ENCODE measurements around the gene TUBGCP6. TPM values are rescaled to one million over a fixed set of nuclear protein-coding genes. Genes with fewer than 3 reads are reported as not detected.

The TUBGCP6 gene
- total RNA-seq, 4 donors from 2014 or later, result 19.1 to 52.2 (median 40.7) TPM

DNA sequence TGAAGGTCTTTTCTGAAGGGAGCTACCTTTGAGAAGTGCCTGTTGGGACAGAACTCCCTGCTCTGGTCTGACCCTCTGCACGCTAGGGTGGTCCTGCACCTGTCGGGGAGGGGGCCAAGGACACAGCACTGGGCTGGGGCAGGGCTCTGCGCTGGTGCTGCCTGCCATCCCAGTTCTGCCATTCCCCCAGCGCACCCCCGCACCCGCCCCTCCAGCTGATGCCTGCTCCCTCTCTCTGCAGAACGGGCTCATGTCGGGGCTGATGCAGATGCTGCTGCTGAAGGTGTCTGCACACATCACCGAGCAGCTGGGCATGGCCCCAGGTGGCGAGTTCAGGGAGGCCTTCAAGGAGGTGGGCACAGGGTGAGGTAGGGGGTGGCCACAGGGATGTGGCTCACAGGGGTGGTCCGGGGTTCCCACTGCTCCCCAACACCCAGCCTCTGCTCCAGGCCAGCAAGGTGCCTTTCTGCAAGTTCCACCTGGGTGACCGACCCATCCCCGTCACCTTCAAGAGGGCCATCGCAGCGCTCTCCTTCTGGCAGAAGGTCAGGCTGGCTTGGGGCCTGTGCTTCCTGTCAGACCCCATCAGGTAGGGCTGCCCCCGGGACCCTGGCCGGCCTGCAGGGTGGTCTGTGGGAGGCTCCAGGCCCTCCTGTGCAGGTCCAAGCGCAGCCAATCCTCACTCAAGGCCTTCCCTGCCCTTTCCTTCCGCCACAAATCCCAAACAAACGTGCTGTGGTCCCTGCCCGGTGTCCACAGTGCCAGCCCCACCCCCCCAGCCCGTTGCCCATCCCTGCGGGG lies 47.6 kb downstream of the TUBGCP6 start:
- DNase-seq, result no peak
- Histone ChIP-seq H3K4me1 (no peaks in the 10 kb centered on the region), H3K27ac (no peak overlapping the region), H3K36me3 (no peaks in the 10 kb centered on the region), H3K27me3 (no peaks in the 10 kb centered on the region), H3K9me3 (no peaks in the 10 kb centered on the region), H3K4me3 (no peak overlapping the region)
- intact Hi-C loops (cut with DNase I; ENCODE audit: low total_unique reads), result no loop called here
- no peak for TF ChIP-seq POLR2A (IDR thresholded peaks at IDR 0.05)
- TF ChIP-seq, protein P1, sequence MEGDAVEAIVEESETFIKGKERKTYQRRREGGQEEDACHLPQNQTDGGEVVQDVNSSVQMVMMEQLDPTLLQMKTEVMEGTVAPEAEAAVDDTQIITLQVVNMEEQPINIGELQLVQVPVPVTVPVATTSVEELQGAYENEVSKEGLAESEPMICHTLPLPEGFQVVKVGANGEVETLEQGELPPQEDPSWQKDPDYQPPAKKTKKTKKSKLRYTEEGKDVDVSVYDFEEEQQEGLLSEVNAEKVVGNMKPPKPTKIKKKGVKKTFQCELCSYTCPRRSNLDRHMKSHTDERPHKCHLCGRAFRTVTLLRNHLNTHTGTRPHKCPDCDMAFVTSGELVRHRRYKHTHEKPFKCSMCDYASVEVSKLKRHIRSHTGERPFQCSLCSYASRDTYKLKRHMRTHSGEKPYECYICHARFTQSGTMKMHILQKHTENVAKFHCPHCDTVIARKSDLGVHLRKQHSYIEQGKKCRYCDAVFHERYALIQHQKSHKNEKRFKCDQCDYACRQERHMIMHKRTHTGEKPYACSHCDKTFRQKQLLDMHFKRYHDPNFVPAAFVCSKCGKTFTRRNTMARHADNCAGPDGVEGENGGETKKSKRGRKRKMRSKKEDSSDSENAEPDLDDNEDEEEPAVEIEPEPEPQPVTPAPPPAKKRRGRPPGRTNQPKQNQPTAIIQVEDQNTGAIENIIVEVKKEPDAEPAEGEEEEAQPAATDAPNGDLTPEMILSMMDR (IDR thresholded peaks at IDR 0.05), result no peak

DNA sequence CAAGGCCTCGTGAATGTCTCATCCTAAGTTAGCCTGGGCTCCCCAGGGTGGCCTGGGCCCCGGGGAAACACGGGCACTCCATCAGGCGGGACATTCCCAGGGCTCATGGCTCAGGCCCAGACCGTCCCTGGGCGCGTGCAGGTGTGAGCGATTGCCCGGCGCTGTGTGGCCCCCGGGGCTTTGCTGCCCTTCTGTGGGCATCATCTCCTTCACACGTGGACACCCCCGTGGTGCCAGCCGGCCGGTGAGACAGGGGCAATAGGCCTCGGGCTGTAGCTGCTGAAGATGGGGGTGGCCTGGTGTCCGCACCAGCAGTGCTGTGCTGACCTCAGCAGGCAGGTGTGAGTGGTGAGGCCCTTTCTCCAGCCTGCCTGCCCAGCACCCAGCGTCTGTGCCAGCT lies 48.6 kb downstream of the TUBGCP6 start:
- DNase-seq, result no peak
- Histone ChIP-seq H3K9me3 (no peaks in the 10 kb centered on the region), H3K36me3 (no peaks in the 10 kb centered on the region), H3K27ac (no peak overlapping the region), H3K27me3 (no peaks in the 10 kb centered on the region), H3K4me3 (no peak overlapping the region), H3K4me1 (peaks cover 0 to 1% of the 10 kb centered on the region in 2 donors)
- intact Hi-C loops (cut with DNase I; ENCODE audit: low total_unique reads), result no loop called here
- no peak for TF ChIP-seq POLR2A (IDR thresholded peaks at IDR 0.05)
- TF ChIP-seq, protein P1 (IDR thresholded peaks at IDR 0.05), result no peak

DNA sequence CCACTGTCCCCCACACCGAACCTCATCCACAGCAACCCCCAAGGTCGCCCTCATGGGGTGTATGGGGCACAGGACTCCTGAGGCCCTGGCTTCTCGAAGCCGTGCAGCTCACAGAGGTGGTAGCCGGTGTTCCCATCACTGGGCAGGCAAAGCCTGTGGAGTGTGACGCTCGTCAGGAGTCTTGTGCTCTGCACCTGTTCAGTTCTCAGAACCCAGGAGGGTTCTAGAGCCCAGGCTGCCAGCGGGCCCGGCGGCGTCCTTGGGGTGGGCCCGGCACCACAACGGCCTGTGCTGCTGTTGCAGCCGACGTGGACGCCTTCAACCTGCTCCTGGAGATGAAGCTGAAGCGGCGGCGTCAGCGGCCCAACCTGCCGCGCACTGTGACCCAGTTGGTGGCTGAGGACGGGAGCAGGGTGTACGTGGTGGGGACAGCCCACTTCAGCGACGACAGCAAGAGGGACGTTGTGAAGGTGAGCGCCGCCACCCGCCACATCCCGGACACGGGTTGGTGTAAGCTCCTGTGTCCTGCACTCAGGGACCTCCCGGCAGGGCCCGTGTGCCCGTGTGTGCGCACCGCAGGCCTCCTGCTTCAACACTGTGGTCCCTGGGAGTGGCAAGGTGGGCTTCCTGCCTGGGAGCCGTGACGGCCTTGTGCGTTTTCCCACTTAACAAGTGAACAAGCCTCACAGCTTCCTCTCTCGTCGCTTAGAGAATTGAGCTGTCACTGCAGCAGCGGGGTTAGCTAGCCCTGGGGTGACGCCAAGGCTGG lies 50.6 kb downstream of the TUBGCP6 start:
- no peak for TF ChIP-seq POLR2A (IDR thresholded peaks at IDR 0.05)
- TF ChIP-seq, protein P1 (IDR thresholded peaks at IDR 0.05), result no peak
- Histone ChIP-seq H3K4me3 (no peak overlapping the region), H3K27ac (no peak overlapping the region), H3K36me3 (no peaks in the 10 kb centered on the region), H3K4me1 (peaks cover 0 to 18% of the 10 kb centered on the region in 2 donors), H3K27me3 (no peaks in the 10 kb centered on the region), H3K9me3 (no peaks in the 10 kb centered on the region)
- DNase-seq, result no peak
- intact Hi-C loops (cut with DNase I; ENCODE audit: low total_unique reads), result no loop called here

DNA sequence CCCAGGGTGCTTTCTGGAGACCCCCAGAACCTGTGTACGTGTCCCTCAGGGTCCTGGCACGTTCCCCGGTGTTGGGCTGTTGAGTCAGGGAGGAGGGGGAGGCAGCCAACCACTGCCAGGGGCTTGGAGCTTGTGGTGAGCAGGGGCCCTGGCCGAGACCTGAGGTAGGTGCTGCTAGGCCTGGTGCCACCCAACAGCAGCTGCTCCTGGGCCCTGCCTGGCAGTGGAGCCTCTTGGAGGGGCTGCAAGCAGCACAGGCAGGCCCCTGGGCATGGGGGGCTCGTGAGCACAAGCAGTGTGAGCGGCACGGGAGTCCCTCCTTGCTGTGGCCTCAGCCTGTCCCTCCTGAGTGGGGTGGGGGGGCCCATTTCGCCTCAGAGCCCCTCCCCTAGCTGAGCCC lies 51.2 kb downstream of the TUBGCP6 start:
- no peak overlapping the region for H3K4me3 ChIP-seq
- TF ChIP-seq, protein P1 (IDR thresholded peaks at IDR 0.05), result no peak
- TF ChIP-seq POLR2A (IDR thresholded peaks at IDR 0.05), result no peak
- H3K27ac ChIP-seq, result no peak overlapping the region
- H3K4me1 ChIP-seq, result peaks cover 0 to 21% of the 10 kb centered on the region in 2 donors
- no peak for DNase-seq
- intact Hi-C loops (cut with DNase I; ENCODE audit: low total_unique reads), result no loop called here
- no peaks in the 10 kb centered on the region for H3K36me3 ChIP-seq
- no peaks in the 10 kb centered on the region for H3K27me3 ChIP-seq
- no peaks in the 10 kb centered on the region for H3K9me3 ChIP-seq
